Measurements from ENCODE around the gene KANSL1. TPM values are rescaled to one million over a fixed set of nuclear protein-coding genes. Genes with fewer than 3 reads are reported as not detected.

The KANSL1 gene
- total and polyA plus RNA-seq, 10 of the 15 experiments (the other 5 are each of a cell fraction or from before 2014, with no cell fraction given): 4.7 to 60.6 (median 28.0) TPM

DNA sequence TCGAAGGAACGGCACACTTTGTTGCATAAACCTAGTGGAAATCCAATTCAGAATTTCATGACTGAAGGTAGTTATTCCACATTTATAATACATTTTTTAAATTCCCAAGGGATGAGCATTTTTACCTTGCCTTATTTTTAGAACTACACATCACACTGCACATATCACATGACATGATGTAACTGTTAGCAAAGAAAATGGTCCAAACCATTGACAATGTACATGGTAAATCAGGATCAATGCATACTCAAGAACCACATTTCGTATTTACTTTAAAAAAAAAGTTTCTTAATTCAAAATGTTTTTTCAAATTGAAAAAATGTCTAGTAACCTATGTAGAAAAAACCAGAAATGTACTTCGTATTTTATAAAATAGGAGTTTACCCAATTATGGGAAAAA lies 2.5 kb downstream of the KANSL1 start:
- peak overlapping the region; percentile 83 for H3K4me2 ChIP-seq (ENCODE audit: control insufficient read depth, insufficient read depth)
- no peaks in the 10 kb centered on the region for H3K27me3 ChIP-seq (replicated peaks in 1 of 2; ENCODE audit: control insufficient read depth in 2 of 2, insufficient read depth in 2 of 2, low read length in 1 of 2)
- peak; percentile 85 for TF ChIP-seq RAD51 (IDR thresholded peaks at IDR 0.05)
- no peak for TF ChIP-seq CREM (IDR thresholded peaks at IDR 0.05; ENCODE audit: low read depth)
- peak; percentile 86 for TF ChIP-seq ATF7 (IDR thresholded peaks at IDR 0.05; ENCODE audit: low read depth)
- TF ChIP-seq PML (IDR thresholded peaks at IDR 0.05; ENCODE audit: low read length): no peak
- TF ChIP-seq SMAD1 (IDR thresholded peaks at IDR 0.05; ENCODE audit: low read depth, partially characterized antibody): no peak
- no peak for TF ChIP-seq NFIC (IDR thresholded peaks at IDR 0.05; ENCODE audit: low read depth, low read length)
- no peak for TF ChIP-seq ASH2L (IDR thresholded peaks at IDR 0.05; ENCODE audit: borderline replicate concordance, low read depth)
- TF ChIP-seq, protein P1, sequence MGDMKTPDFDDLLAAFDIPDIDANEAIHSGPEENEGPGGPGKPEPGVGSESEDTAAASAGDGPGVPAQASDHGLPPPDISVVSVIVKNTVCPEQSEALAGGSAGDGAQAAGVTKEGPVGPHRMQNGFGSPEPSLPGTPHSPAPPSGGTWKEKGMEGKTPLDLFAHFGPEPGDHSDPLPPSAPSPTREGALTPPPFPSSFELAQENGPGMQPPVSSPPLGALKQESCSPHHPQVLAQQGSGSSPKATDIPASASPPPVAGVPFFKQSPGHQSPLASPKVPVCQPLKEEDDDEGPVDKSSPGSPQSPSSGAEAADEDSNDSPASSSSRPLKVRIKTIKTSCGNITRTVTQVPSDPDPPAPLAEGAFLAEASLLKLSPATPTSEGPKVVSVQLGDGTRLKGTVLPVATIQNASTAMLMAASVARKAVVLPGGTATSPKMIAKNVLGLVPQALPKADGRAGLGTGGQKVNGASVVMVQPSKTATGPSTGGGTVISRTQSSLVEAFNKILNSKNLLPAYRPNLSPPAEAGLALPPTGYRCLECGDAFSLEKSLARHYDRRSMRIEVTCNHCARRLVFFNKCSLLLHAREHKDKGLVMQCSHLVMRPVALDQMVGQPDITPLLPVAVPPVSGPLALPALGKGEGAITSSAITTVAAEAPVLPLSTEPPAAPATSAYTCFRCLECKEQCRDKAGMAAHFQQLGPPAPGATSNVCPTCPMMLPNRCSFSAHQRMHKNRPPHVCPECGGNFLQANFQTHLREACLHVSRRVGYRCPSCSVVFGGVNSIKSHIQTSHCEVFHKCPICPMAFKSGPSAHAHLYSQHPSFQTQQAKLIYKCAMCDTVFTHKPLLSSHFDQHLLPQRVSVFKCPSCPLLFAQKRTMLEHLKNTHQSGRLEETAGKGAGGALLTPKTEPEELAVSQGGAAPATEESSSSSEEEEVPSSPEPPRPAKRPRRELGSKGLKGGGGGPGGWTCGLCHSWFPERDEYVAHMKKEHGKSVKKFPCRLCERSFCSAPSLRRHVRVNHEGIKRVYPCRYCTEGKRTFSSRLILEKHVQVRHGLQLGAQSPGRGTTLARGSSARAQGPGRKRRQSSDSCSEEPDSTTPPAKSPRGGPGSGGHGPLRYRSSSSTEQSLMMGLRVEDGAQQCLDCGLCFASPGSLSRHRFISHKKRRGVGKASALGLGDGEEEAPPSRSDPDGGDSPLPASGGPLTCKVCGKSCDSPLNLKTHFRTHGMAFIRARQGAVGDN (IDR thresholded peaks at IDR 0.05): no peak
- TF ChIP-seq, protein P2, sequence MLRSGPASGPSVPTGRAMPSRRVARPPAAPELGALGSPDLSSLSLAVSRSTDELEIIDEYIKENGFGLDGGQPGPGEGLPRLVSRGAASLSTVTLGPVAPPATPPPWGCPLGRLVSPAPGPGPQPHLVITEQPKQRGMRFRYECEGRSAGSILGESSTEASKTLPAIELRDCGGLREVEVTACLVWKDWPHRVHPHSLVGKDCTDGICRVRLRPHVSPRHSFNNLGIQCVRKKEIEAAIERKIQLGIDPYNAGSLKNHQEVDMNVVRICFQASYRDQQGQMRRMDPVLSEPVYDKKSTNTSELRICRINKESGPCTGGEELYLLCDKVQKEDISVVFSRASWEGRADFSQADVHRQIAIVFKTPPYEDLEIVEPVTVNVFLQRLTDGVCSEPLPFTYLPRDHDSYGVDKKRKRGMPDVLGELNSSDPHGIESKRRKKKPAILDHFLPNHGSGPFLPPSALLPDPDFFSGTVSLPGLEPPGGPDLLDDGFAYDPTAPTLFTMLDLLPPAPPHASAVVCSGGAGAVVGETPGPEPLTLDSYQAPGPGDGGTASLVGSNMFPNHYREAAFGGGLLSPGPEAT (IDR thresholded peaks at IDR 0.05; ENCODE audit: low read depth): peak; percentile 14; the same call in 1 of the 2 replicates
- no peak for TF ChIP-seq NR2C1 (IDR thresholded peaks at IDR 0.05)
- TF ChIP-seq NR2F1 (conservative IDR thresholded peaks at IDR 0.05): no peak
- TF ChIP-seq, protein P3, sequence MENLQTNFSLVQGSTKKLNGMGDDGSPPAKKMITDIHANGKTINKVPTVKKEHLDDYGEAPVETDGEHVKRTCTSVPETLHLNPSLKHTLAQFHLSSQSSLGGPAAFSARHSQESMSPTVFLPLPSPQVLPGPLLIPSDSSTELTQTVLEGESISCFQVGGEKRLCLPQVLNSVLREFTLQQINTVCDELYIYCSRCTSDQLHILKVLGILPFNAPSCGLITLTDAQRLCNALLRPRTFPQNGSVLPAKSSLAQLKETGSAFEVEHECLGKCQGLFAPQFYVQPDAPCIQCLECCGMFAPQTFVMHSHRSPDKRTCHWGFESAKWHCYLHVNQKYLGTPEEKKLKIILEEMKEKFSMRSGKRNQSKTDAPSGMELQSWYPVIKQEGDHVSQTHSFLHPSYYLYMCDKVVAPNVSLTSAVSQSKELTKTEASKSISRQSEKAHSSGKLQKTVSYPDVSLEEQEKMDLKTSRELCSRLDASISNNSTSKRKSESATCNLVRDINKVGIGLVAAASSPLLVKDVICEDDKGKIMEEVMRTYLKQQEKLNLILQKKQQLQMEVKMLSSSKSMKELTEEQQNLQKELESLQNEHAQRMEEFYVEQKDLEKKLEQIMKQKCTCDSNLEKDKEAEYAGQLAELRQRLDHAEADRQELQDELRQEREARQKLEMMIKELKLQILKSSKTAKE (IDR thresholded peaks at IDR 0.05; ENCODE audit: low read depth, poor library complexity, severe bottlenecking): no peak
- TF ChIP-seq, protein P4, sequence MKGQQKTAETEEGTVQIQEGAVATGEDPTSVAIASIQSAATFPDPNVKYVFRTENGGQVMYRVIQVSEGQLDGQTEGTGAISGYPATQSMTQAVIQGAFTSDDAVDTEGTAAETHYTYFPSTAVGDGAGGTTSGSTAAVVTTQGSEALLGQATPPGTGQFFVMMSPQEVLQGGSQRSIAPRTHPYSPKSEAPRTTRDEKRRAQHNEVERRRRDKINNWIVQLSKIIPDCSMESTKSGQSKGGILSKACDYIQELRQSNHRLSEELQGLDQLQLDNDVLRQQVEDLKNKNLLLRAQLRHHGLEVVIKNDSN (IDR thresholded peaks at IDR 0.05; ENCODE audit: borderline replicate concordance, extremely low read length, insufficient read depth, low read depth, low read length): no peak
- H2AFZ ChIP-seq (ENCODE audit: control insufficient read depth, low read depth, low read length): no peak overlapping the region
- BruUV-seq (replicated peaks): no TSS peak
- in situ Hi-C loops (cut with MboI) (no loop called here), intact Hi-C loops (cut with micrococcal nuclease; ENCODE audit: unreplicated experiment) (loop anchor here (5.0 kb wide), 1 partner anchor 88 kb away; no protein-coding TSS in a partner anchor)
- H3K9me3 ChIP-seq (replicated peaks; ENCODE audit: control insufficient read depth, insufficient read depth, low read length): no peaks in the 10 kb centered on the region; the same call in 2 of the 3 replicates
- ChIA-PET RAD21 (ENCODE audit: unreplicated experiment) (no interaction called here), SMC1A (ENCODE audit: uncharacterized antibody, unreplicated experiment) (no interaction called here), CTCF (no interaction called here), POLR2A (no interaction called here)
- FAIRE-seq: no peak
- H3K4me1 ChIP-seq (ENCODE audit: control insufficient read depth, insufficient read depth, low read length): peaks cover 32% of the 10 kb centered on the region
- H3K27ac ChIP-seq (ENCODE audit: control insufficient read depth, insufficient read depth): no peak overlapping the region; the same call in 1 of the 2 replicates
- 34% methylated on average over 4 of the region's 4 CpGs for WGBS (ENCODE audit: insufficient coverage, insufficient replicate concordance, low lambda C conversion rate, missing lambda C conversion rate)
- H3K9ac ChIP-seq (ENCODE audit: control insufficient read depth, insufficient read depth, low read length): peak overlapping the region; percentile 87
- peaks cover 7% of the 10 kb centered on the region; the same call in 1 of the 2 replicates for H4K20me1 ChIP-seq (ENCODE audit: control insufficient read depth, insufficient read depth)
- no peaks in the 10 kb centered on the region; a peak in 1 of 4 replicates for H3K36me3 ChIP-seq (ENCODE audit: control insufficient read depth in 2 of 2, insufficient read depth in 2 of 2, low read length in 1 of 2)
- peaks cover 93% of the 10 kb centered on the region for H3K79me2 ChIP-seq (ENCODE audit: control insufficient read depth, insufficient read depth, low read length)
- peak overlapping the region; percentile 78 for H3K4me3 ChIP-seq
- DNase-seq (ENCODE audit: low read depth, low spot score): no peak
- no peak for ATAC-seq
